Dedifferentiated amniotic fluid mesenchymal stem cell (primary cell): ENCODE results near the gene ICOS.

Experiments used
- DNase-seq: peaks from one replicate; pipeline ENCODE4 v3.0.0-alpha.2; 2016; ENCODE audit errors: extremely low spot score

The ICOS gene, protein sequence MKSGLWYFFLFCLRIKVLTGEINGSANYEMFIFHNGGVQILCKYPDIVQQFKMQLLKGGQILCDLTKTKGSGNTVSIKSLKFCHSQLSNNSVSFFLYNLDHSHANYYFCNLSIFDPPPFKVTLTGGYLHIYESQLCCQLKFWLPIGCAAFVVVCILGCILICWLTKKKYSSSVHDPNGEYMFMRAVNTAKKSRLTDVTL

DNA sequence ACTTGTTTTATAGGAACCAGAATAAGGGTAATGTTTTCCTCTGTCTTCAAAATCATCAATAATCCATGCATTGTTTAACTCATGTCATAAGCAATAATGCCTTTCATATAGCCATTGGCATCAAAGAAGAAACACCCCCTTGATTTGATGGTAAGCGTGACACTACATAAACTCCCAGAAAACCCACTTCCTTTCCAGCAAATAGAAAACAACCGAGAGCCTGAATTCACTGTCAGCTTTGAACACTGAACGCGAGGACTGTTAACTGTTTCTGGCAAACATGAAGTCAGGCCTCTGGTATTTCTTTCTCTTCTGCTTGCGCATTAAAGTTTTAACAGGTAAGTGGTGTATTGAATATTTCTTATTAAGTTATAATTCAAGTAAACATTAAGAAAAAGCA, at the start of gene ICOS:
Gene ICOS, plus strand, starts transcription at position 229 of the 400 bp plus-strand sequence. Its CDS starts 52 bp downstream, at position 281.
- no peak for DNase-seq

DNA sequence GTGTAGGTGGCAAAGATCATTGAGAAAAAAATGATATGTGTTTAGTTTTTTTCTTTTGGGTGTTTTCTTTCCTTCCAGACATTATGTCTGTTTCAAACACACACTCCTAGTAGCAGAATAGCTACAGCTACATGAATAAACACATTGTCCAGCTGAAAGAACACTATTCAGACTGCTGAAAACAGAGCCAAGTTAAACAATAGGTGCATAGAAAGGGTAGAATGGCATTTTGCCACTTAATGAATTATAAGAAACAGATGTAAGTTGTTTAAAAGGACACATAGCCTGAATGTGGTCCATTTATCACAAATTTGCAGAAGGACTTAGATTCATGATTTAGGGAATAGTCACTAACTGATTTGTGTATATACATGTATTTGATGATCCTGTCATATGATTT, 48.9 kb upstream of the ICOS start:
- DNase-seq = no peak

DNA sequence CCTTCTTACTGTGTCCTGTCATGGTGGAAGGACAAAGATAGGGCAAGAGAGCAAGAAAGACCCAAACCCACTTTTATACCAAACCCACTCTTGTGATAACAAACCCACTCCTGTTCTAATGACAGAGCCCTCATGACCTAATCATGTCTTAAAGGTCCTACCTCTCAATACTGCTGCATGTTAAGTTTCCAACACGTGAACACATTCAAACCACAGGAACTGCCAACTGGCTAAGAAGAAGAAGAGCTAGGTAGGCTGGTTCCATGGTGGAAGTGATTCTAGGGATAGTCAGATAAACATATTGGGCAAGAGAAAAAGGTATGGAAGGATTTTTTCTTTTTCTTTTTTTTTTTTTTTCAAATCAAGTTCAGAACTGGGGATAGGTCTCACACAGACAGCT, 47.0 kb upstream of the ICOS start:
- DNase-seq = no peak

DNA sequence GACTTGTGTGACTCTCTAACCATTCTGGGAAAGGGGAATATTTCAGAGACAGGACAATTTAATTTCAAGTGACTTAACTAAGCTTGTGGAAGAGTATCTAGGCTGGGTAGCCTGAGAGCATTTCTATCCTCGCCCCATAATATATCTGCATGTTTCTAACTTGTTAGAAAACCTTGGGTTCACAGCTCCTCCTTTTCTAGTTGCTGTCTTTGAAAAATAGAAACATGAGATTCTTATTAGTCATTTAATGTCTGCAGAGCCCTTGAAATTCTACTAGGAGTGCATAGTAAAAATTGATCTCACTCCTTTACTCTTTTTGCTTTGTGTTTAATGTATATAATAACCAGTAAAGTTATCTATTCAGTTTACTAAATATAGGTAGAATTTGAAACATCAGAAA, 46.6 kb upstream of the ICOS start:
- no peak for DNase-seq

DNA sequence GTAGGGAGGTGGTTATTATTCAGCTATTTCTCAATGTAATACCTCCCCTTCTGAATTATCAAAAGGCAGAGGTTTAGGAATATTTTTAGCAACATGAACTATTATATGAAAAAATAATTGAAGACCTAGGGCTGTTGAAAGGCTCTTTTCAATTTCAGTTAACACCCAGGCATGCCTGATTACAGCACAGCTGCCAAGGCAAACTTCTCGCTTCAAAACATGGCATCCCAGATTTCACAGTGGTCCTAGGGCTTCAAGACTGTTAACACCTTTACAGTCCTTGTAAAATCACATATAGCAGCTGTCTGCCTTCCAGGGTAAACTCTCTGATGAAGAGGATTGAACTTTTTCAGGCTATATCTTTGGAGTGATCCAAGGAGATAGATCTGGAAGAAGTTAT, 45.8 kb upstream of the ICOS start:
- no peak for DNase-seq

DNA sequence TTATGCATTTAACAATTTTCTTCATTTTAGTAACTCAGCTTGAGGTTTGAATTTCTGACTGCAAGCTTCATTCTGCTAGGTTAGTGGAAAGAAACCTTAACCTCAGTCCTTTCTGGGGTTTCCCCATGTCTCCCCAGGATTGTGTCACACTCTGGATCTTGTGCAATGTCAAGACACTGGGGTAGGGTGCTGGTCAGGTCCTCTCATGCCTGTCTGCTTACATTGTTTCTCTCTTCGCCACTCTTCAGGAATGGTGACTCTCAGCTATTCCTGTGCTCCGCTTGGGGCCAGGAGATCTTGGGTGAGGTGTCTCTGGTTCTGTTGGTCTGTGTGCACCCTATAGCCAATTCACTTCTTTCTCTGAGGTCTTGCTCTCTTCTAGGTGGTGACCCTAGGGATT, 45.1 kb upstream of the ICOS start:
- no peak for DNase-seq

DNA sequence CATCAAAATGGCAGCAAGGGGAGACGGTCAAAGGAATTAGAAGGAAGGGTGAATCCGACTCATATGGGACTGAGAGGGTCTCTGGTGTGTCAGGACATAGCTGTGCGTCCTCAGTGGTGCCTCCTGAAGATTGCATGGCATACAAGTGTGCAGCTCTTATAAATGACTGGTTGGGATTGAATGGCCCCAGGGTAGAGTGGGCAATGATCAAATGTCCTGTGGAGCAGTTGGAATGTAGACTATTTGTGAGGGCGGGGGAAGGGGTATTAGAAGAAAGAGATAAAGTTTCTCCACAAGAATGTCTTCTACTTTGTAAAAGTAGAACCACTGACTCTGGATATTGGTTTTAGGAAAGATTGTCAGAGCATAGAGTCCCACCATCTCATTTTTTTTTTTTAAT, 44.4 kb upstream of the ICOS start:
- DNase-seq = no peak

DNA sequence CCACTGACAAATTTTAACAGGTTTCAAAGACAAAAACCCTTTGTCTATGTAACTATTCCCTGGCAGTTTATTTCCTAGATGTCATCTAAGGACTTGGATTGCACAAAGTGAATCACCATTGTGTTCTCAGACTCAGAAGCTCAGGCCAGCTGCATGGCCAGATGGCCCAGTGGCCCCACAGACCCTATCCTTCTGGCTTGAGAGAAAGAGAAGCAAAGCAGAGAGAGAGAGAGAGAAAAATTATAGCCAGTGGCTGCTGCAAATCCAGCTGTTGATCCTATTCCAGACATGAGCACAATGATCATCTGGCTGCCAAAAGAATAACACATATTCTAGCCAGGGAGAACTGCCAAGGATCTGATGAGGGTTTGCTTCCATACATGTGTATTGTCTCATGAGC, 43.2 kb upstream of the ICOS start:
- DNase-seq = no peak

DNA sequence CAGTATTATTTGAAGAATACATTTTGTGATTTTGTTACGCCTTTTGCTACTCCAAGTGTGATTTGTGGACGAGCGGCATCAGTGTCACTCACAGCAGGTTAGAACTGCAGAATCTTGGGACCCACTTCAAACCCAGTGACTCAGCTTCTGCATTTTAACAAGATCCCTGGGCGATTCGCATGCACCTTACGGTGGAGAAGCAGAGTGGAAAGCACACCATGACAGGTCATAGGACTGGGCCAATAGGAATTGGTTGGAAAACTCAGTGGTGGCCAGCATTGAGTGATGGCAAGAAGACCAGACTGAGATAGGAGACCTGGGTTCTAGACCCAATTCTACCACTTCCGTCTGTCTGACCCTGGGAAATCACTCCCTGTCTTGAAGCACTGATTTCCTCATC, 42.7 kb upstream of the ICOS start:
- DNase-seq = no peak

DNA sequence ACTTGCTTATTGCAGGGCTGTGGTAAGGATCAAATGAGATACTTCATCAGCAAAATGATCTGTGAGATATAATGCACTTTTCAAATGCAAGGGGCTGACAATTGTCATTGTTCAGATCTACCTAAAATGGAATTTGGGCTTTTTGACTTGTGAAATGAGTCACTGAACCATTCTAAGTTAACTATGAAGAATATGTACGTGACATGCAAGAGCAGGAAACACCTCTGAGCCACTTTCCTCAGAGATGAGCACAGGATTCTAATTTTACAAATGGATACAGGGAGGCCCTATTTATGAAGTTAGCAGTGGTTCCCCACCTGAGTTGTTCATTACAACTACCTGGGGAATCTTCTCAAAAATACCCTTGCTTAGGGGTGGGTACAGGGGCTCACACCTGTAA, 42.3 kb upstream of the ICOS start:
- DNase-seq = no peak

DNA sequence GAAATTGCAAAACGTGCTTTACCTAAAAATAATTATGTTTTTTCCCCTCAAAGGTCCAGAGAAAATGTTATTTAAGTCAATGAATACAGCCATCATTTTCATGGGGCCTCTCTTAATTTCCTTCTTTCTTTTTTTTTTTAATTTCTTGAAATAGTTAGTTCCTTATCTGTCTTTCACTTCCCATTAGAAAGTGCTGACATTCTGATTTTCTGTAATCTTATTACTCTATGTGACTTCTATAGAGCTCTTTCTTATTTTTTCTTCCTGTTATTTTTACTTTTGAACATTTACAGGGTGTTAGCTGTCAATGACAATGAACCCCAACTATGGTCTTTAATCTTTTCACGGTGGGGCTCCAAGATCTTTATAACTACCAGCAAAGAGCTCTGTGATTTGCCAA, 39.0 kb upstream of the ICOS start:
- DNase-seq = no peak

DNA sequence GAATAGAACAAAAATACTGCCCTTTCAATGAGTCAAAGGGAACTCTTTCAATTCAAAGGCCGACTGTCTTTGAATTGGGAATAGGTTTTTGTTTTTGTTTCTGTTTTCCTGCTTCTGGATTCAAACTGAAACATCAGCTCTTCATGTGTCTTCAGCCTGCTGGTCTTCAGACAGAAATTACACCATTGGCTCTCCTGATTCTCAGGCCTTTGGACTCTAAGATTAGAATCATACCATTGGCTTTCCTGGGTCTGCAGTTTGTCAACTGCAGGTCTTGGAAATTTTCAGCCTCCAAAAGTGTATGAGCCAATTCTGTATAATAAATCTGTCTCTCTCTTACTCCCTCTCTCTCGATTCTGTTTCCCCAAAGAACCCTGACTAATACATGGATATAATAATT, 37.9 kb upstream of the ICOS start:
- no peak for DNase-seq

DNA sequence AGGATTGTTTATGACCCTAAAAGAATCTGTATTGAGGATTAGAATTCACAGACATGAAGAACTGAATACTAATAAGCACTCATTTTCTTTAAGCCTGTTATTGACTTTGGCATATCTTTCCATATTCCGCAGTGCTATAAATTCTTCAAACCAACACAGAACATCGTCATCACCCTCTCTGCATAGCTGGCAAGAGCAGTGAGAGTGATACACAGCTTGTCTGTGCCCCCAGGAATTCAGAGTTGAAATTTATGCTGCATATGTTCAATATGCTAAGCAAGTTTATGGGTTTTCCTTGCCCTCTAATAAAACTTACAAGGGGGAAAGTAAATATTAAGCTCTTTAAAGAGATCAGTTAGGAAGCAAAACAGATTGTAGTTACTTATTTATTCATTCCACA, 36.3 kb upstream of the ICOS start:
- no peak for DNase-seq

DNA sequence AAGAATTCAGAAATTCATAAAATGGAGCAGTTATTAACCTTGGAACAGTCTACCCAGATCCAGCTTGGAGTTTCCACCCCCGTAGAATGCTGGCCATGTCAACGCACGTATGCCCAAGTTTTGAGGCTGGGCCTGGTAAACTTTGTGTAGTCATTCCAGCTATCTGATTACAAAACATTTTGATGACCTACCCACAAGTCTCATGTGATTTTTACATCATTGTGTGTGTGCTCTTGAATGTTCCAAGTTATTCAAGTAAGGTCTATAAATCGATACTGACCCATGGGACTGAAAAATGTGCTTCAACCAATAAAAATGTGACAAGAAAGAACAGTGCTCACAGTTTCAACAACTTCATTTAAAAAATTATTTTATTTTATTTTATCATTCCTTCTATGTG, 32.5 kb upstream of the ICOS start:
- DNase-seq = no peak

DNA sequence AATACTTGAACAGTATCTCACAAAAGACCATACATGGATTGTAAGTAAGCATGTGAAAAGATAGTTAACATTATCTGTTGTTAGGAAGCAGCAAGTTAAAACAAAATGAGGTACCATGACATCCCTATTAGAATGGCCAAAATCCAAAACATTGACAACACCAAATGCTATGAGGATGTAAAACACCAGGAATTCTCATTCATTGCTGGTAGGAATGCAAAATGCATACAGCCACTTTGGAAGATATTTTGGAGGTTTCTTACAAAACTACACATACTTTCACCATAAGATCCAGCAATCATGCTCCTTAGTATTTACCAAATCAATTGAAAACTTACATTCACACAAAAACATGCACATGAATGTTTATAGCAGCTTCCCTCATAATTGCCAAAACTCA, 30.9 kb upstream of the ICOS start:
- peak; percentile 40 for DNase-seq

DNA sequence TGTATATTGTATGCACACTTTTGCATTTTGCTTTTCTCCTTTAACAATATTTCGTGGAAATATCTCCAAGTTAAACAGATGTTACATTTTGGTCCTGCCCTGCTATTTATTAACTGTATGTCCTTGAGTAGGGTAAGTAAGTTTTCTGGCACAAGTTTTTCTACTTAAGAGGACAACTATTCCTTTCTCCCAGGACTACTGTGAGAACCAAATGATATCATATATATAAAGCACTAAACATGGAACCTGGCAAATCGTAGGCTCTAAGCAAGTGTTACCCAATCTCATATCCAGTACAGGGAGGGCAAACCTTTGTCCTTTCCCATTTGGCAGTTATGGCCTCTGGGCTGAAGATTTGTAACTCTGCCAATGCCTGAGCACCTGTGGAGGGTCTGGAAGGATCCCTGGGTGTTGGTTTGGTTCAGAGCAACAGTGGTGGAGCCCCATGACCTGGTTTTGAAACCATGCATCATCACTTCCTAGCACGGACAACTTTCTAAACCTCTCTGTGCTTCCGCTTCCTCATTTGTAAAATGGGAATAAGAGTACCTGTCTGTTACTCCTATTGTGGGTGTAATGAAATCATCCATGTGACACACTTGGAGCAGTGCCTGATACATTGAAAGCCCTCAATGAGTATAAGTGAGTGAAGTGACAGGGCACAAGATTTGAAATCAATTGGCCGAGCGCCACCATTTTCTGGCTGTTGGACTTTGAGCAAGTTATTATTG, 28.3 kb upstream of the ICOS start:
- no peak for DNase-seq

DNA sequence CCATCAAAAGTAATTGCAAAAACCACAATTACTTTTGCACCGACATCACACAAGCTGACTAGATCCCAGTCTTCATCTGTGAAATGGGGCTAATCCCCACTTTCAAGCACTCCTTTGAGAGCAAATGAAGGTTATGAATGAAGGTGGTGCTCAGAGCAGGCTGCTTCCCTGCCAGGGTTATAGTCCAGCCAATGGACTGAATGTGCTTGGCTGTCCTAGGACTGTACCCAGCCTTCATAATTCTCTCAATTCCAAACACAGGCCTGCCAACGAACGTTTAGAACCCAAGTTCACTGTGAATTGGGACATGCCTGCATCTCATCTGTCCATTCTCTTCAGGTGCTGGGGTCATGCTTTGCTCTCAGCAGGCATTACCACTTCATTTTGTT, 27.8 kb upstream of the ICOS start:
- DNase-seq = no peak

DNA sequence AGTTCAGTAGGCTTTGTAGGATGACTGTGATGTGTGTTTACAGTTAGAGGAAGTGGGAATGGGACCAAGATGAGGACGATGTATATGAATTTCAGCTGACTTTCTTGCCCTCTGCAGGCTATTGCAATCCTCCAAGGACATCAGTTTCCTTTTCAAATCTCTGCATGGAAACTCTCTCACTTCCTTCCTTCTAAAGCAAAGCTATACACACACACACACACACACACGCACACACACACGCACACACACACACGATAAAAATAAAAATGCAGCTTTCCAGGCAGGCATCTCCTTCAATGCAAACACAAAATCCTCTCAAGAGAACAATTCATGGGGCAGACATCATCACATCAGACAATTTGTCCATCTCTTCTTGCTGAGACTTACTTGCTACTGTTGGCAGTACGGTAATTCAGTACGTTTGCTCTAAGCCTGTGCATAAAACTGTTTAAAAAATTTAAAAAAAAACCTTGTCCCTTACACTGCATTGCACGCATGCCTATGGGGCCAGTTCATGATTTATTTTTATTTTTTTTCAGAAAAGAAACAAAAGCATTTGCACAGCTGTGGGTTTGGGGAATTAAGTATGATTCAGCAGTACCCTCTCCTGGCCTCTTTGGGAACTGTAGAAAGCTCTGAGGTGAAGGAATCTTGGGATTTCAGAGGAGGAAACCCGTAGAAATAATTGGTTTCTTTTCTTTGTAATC, 27.1 kb upstream of the ICOS start:
- peak; percentile 92 for DNase-seq

DNA sequence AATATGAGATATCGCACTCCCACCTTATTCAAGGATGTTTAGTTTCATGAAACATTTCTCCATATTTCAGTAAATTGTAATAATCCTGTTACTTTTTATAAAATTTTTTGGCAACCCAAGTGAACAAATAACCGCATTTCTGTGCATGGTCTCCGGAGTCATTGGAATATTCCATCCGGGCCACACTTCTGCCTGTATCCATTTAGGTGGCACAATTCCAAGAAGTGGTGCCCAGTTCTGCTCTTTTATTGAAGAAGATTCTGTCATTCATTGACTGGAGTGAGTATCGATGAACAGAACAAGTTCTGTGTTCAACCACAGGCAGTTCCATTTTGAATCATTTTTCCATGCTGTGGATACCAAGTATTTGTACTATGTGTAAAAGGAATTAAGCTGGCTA, 26.6 kb upstream of the ICOS start:
- DNase-seq = no peak

DNA sequence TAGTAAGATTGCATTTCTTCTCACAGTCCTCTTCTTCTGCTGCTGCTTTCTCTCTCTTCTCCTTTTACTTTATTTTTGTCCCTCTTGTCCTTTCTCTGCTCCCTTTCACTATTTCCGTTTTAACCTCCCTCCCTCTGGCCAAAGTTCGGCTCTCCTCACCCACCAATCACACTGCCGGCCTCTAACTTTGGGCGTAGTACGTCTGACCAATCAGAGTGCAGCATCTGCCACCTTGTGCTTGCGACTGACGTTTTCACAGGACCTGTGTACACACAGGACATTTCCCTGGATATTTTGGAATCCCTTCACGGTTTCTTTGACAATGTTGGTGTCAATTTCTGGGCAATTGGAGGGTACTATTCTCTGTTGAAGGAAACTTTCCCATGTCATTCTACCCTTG, 22.6 kb upstream of the ICOS start:
- no peak for DNase-seq

DNA sequence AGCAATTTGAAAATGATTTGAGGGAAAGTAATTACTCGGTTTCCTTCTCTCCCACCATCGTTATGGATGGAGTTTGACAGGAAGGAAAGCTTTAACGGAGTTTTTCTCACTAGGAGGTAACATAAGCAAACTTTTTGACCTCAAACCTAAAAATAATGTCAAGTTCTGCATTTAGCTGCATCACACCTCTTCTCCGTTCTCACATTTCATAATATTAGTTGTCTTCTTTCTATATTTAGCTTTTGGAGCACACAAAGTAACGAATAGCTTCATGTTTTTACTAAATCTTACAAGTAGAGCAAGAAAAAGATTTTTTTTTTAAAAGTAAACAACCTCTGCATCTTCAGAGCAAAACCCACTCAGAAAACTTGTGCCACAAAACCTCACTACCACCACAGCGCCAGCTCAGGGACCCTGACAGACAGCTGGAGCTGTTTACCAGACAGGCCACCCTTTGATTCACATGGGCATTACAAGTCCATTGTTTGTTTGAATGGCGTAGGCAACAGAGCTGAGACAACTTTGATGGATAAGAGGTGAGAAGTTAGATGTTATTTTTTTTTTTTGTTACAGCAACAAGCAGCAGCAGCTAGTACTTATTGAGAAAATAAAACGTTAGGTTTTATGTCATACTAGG, 21.9 kb upstream of the ICOS start:
- no peak for DNase-seq

DNA sequence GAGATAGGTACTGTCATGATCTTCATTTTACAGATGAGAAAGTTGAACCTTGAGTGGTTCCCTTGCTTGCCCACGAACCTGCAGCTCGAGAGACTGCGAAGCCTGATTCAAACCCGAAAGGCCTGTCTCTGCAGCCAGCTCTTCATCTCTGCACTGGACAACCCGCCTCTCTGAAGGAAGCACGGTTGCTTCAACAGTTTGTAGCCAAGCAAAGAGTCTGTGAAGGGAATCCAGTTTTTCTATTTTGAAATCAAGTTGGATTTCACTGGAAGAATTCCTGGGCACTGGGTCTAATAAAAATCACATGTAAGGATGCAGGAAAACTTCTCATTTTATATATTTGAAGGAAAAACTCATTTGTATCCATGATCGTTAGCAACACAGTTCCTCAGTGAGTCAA, 21.3 kb upstream of the ICOS start:
- no peak for DNase-seq

DNA sequence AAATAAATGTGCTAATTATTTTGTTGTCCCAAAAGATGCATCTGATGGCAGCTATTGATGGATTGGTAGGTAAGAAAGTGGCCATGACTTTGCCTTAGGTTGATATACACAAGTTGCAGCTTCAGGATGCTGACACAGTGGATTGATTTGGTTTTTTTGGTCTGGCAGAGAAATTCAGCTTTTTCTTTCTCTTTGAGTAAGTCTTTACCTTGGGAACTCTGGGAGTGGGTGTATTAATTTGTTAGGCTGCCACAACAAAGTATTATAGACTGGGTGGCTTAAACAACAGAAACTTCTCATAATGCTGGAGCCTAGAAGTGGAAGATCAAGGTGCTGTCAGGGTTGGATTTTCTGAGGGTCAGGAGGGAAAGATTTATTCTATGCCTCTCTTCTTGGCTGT, 19.8 kb upstream of the ICOS start:
- DNase-seq = no peak
